T-cell (primary cell): ENCODE data around the gene DNAAF8. TPM values are rescaled to one million over a fixed set of nuclear protein-coding genes. Genes with fewer than 3 reads are reported as not detected.

ENCODE experiments used
- ATAC-seq, 4 experiments: fragments of 200-7000 bp in 3 of 4; fragments of 150-1000 bp in 1 of 4; cut with Tn5 transposase; replicated peaks in 1 of 4; 1 replicate in 3 of 4; 2 replicates in 1 of 4; pipeline ENCODE4 v1.10.0; 2021; ENCODE audit warnings: moderate library complexity in 3 of 4, mild to moderate bottlenecking in 2 of 4, moderate number of reproducible peaks in 1 of 4
- CTCF ChIA-PET, 2 donors: fragments of 300-600 bp; sonication (Branson Sonifier 250); formaldehyde crosslinking; loops; one replicate each; lab custom pipeline; 2022; ENCODE audit warnings: antibody characterized with exemption in 2 of 2; lab: Charles Lee
- POLR2A ChIA-PET, 2 donors: fragments of 300-600 bp; sonication (Branson Sonifier 250); formaldehyde crosslinking; loops; one replicate each; lab custom pipeline; 2022; ENCODE audit warnings: antibody characterized with exemption in 2 of 2; lab: Charles Lee
- DNase-seq, 35 experiments: peaks; one replicate each; pipeline versions ENCODE4 v3.0.0 to v3.0.0-alpha.2; 2013 to 2023
- H3K27ac ChIP-seq: one replicate; pipeline ENCODE4 v1.5.1; 2013; ENCODE audit warnings: low read length
- H3K27me3 ChIP-seq, 2 experiments: replicated peaks in 1 of 2; 1 replicate in 1 of 2; 2 replicates in 1 of 2; pipeline versions ENCODE4 v1.6.1 to v1.7.0; 2013; ENCODE audit warnings: low read length in 1 of 2, mixed read lengths in 1 of 2; ENCODE audit not compliant: control insufficient read depth in 2 of 2, insufficient read depth in 2 of 2; ENCODE audit errors: extremely low read depth in 1 of 2
- H3K36me3 ChIP-seq, 2 donors: 1 replicate in 1 of 2; 2 replicates in 1 of 2; pipeline versions ENCODE4 v1.6.1 to v1.7.0; 2013; ENCODE audit warnings: low read length in 1 of 2; ENCODE audit not compliant: control insufficient read depth in 2 of 2, insufficient read depth in 1 of 2; ENCODE audit errors: extremely low read depth in 1 of 2
- H3K4me1 ChIP-seq, 2 experiments: 1 replicate in 1 of 2; 2 replicates in 1 of 2; pipeline versions ENCODE4 v1.6.1 to v1.7.0; 2013; ENCODE audit warnings: low read length in 2 of 2, mixed read lengths in 1 of 2; ENCODE audit not compliant: insufficient read depth in 2 of 2, control insufficient read depth in 1 of 2; ENCODE audit errors: extremely low read depth in 1 of 2
- H3K4me3 ChIP-seq, 2 donors: 1 replicate in 1 of 2; 2 replicates in 1 of 2; pipeline versions ENCODE4 v1.5.1 to v1.7.0; 2013; ENCODE audit warnings: mild to moderate bottlenecking in 2 of 2, low read length in 1 of 2, moderate library complexity in 1 of 2; ENCODE audit not compliant: control insufficient read depth in 1 of 2; ENCODE audit errors: extremely low read depth in 1 of 2
- H3K9me3 ChIP-seq: 2 replicates; pipeline ENCODE4 v1.7.0; 2013
- H3K27ac Mint-ChIP-seq, 2 donors: one replicate each; pipeline ENCODE4 v1.8.0; 2020 to 2021; ENCODE audit warnings: mild to moderate bottlenecking in 2 of 2, mixed read lengths in 2 of 2
- H3K27me3 Mint-ChIP-seq, 2 donors: one replicate each; pipeline ENCODE4 v1.8.0; 2021 to 2022; ENCODE audit warnings: mixed read lengths in 2 of 2
- H3K36me3 Mint-ChIP-seq: one replicate; pipeline ENCODE4 v1.8.0; 2021; ENCODE audit warnings: mixed read lengths
- H3K4me1 Mint-ChIP-seq, 3 donors: one replicate each; pipeline ENCODE4 v1.8.0; 2020 to 2022; ENCODE audit warnings: mixed read lengths in 3 of 3, mild to moderate bottlenecking in 1 of 3
- H3K4me3 Mint-ChIP-seq, 3 donors: one replicate each; pipeline ENCODE4 v1.8.0; 2020 to 2022; ENCODE audit warnings: mild to moderate bottlenecking in 3 of 3, mixed read lengths in 3 of 3, moderate library complexity in 3 of 3
- H3K9me3 Mint-ChIP-seq, 3 donors: one replicate each; pipeline ENCODE4 v1.8.0; 2020 to 2022; ENCODE audit warnings: mixed read lengths in 3 of 3
- WGBS: methylation state at CpG from one replicate; pipeline ENCODE4 v1.1.5; 2013; ENCODE audit warnings: missing lambda C conversion rate; ENCODE audit not compliant: insufficient coverage; 5-methylcytosine and 5-hydroxymethylcytosine counted together
- total RNA-seq, 35 experiments: library from RNA in 6 of 35; stranded (reverse) in 6 of 35; fragments of 120-200 nt in 1 of 35; gene quantifications; one replicate each; pipeline versions ENCODE4 v1.2.1 to v1.2.4 and lab custom pipeline; 2013 to 2026

DNAAF8 gene
- total RNA-seq, 5 donors from 2014 or later (not counting 1 experiment from before 2014, with no cell fraction given): 0.13 to 0.70 (median 0.34) TPM; not detected in 1

- WGBS: 94% methylated on average over 12 of the region's 20 CpGs
- Histone ChIP-seq H3K27ac (no peak overlapping the region), H3K4me1 (peaks cover 5 to 40% of the 10 kb centered on the region in 2 experiments), H3K36me3 (peaks cover 11 to 23% of the 10 kb centered on the region in 2 donors), H3K9me3 (no peaks in the 10 kb centered on the region), H3K4me3 (no peak overlapping the region), H3K27me3 (no peaks in the 10 kb centered on the region)
- Mint-ChIP-seq H3K4me1 (peaks cover 17 to 22% (median 19%) of the 10 kb centered on the region in 3 donors), H3K27me3 (no peaks in the 10 kb centered on the region), H3K27ac (peak overlapping the region; percentile 72 to 76), H3K4me3 (peak overlapping the region; percentile 59 to 78 (median 59)), H3K9me3 (no peaks in the 10 kb centered on the region), H3K36me3 (peaks cover 8% of the 10 kb centered on the region)
- DNase-seq (no peak), ATAC-seq (no peak)
- ChIA-PET CTCF (interaction anchor here in 1 of 2 donors (1.0 kb wide), 1 partner anchor 68 kb away, joined by 3 read pairs; the partner anchor contains the start of gene MGRN1), POLR2A (interaction anchor here in 1 of 2 donors (0.5 kb wide), 1 partner anchor 64 kb away, joined by 6 read pairs; no protein-coding TSS in a partner anchor)
Observed at GRCh38 chr16:4691666-4692412, 42.5 kb upstream of the DNAAF8 start.

GRCh38 chr16:4692460-4693295 lies 41.7 kb upstream of the DNAAF8 start:
- Mint-ChIP-seq H3K4me3 (peak overlapping the region; percentile 78 to 86 (median 83)), H3K27me3 (no peaks in the 10 kb centered on the region), H3K36me3 (peaks cover 6% of the 10 kb centered on the region), H3K27ac (peak overlapping the region; percentile 80 to 90), H3K9me3 (no peaks in the 10 kb centered on the region), H3K4me1 (peaks cover 17 to 22% (median 19%) of the 10 kb centered on the region in 3 donors)
- H3K27me3 ChIP-seq: no peaks in the 10 kb centered on the region
- peak overlapping the region; percentile 61 for H3K27ac ChIP-seq
- ChIA-PET CTCF (interaction anchor here in 1 of 2 donors (0.6 to 1.0 kb wide), 2 partner anchors 18 to 68 kb away, joined by 3 read pairs; partner anchors contain the start of gene MGRN1), POLR2A (interaction anchor here (0.5 to 1.4 kb wide), 4 partner anchors 42 to 132 kb away, joined by 3 to 7 read pairs (median 4); partner anchors contain the start of gene DNAAF8 (in 1 of the 2))
- peaks cover 18 to 30% of the 10 kb centered on the region in 2 donors for H3K36me3 ChIP-seq
- DNase-seq (peak in 3 of 35 experiments; percentile 16 to 48 (median 21)), ATAC-seq (peak; percentile 6 to 10 (median 8))
- H3K9me3 ChIP-seq: no peaks in the 10 kb centered on the region
- WGBS: 14% methylated on average over 26 of the region's 31 CpGs
- peaks cover 5 to 40% of the 10 kb centered on the region in 2 experiments for H3K4me1 ChIP-seq
- H3K4me3 ChIP-seq: peak overlapping the region; percentile 75 to 87

- Histone ChIP-seq H3K27me3 (no peaks in the 10 kb centered on the region), H3K4me3 (peak within 1 kb of the TSS; percentile 75 to 87), H3K27ac (peak within 1 kb of the TSS; percentile 61), H3K36me3 (peaks cover 19 to 36% of the 10 kb centered on the region in 2 donors), H3K4me1 (peaks cover 5 to 40% of the 10 kb centered on the region in 2 experiments), H3K9me3 (no peaks in the 10 kb centered on the region)
- under 1% methylated on average over 91 of the region's 91 CpGs for WGBS
- Mint-ChIP-seq H3K27ac (peak within 1 kb of the TSS; percentile 87 to 90), H3K4me3 (peak within 1 kb of the TSS; percentile 78 to 86 (median 83)), H3K9me3 (no peaks in the 10 kb centered on the region), H3K36me3 (peaks cover 4% of the 10 kb centered on the region), H3K27me3 (no peaks in the 10 kb centered on the region), H3K4me1 (peaks cover 17 to 22% (median 19%) of the 10 kb centered on the region in 3 donors)
- CTCF ChIA-PET: interaction anchor here in 1 of 2 donors (0.6 to 1.1 kb wide), 5 partner anchors 19 to 188 kb away, joined by 3 to 5 read pairs (median 4); partner anchors contain the start of genes DNAAF8 and MGRN1
- DNase-seq: peak; percentile 92 to 99 (median 96)
- POLR2A ChIA-PET: interaction anchor here (0.5 to 1.4 kb wide), 4 partner anchors 41 to 131 kb away, joined by 3 to 7 read pairs (median 4); partner anchors contain the start of gene DNAAF8 (in 1 of the 2)
- peak; percentile 91 to 95 (median 94) for ATAC-seq
Observed at GRCh38 chr16:4693296-4693955, 40.9 kb upstream of the DNAAF8 start, which contains the start of gene NUDT16L1. Gene NUDT16L1 (plus strand): TSS chr16:4693562. CDS start chr16:4693727, 165 bp downstream.

- H3K4me1 Mint-ChIP-seq: peaks cover 17 to 22% (median 19%) of the 10 kb centered on the region in 3 donors
- H3K36me3 Mint-ChIP-seq: peaks cover 4% of the 10 kb centered on the region
- ATAC-seq (peak; percentile 40 to 51 (median 41)), DNase-seq (peak; percentile 20 to 71 (median 52))
- Histone ChIP-seq H3K9me3 (no peaks in the 10 kb centered on the region), H3K27me3 (no peaks in the 10 kb centered on the region), H3K4me1 (peaks cover 5 to 43% of the 10 kb centered on the region in 2 experiments), H3K36me3 (peaks cover 19 to 42% of the 10 kb centered on the region in 2 donors), H3K27ac (peak overlapping the region; percentile 41), H3K4me3 (peak overlapping the region; percentile 66 to 75)
- peak overlapping the region; percentile 74 to 86 (median 78) for H3K4me3 Mint-ChIP-seq
- ChIA-PET POLR2A (interaction anchor here in 1 of 2 donors (1.4 kb wide), 1 partner anchor 41 kb away, joined by 7 read pairs; the partner anchor contains the start of gene DNAAF8), CTCF (interaction anchor here in 1 of 2 donors (0.6 to 1.1 kb wide), 3 partner anchors 41 to 189 kb away, joined by 4 to 5 read pairs (median 5); partner anchors contain the start of gene DNAAF8)
- H3K27me3 Mint-ChIP-seq: no peaks in the 10 kb centered on the region
- WGBS: 4% methylated on average over 49 of the region's 54 CpGs
- H3K27ac Mint-ChIP-seq: peak overlapping the region; percentile 49 to 75
- H3K9me3 Mint-ChIP-seq: no peaks in the 10 kb centered on the region
Observed at GRCh38 chr16:4693956-4694641, 40.2 kb upstream of the DNAAF8 start.
